GM12865 (cell line): ENCODE results near the gene CACNG4.

Experiments
- DNase-seq: peaks from one replicate; pipeline ENCODE4 v3.0.0; 2010; ENCODE audit warnings: low read depth
- H3K4me3 ChIP-seq: 2 replicates; pipeline ENCODE4 v1.5.1; 2011; ENCODE audit warnings: mild to moderate bottlenecking, low read depth, low read length, control low read depth
- CTCF ChIP-seq: IDR thresholded peaks from 2 replicates; pipeline ENCODE4 v1.5.1; 2011; ENCODE audit warnings: low read length, control low read depth, low read depth, inconsistent platforms; ENCODE audit not compliant: insufficient read depth; ENCODE audit errors: missing control alignments

The CACNG4 gene

GRCh38 chr17:67067571-67068482, 103.3 kb downstream of the CACNG4 start:
- TF ChIP-seq CTCF, result no peak
- H3K4me3 ChIP-seq, result no peak overlapping the region
- no peak for DNase-seq

- no peak overlapping the region for H3K4me3 ChIP-seq
- no peak for TF ChIP-seq CTCF
- DNase-seq, result no peak
Observed at GRCh38 chr17:67068999-67069398, 104.5 kb downstream of the CACNG4 start.

- no peak for TF ChIP-seq CTCF
- H3K4me3 ChIP-seq, result no peak overlapping the region
- DNase-seq, result no peak
Observed at GRCh38 chr17:67069603-67070136, 105.2 kb downstream of the CACNG4 start.

- no peak for TF ChIP-seq CTCF
- no peak for DNase-seq
- no peak overlapping the region for H3K4me3 ChIP-seq
Observed at GRCh38 chr17:67071595-67071994, 107.1 kb downstream of the CACNG4 start.

GRCh38 chr17:67072885-67073284, 108.4 kb downstream of the CACNG4 start:
- no peak overlapping the region for H3K4me3 ChIP-seq
- DNase-seq, result no peak
- no peak for TF ChIP-seq CTCF

- no peak for DNase-seq
- TF ChIP-seq CTCF, result no peak
- no peak overlapping the region for H3K4me3 ChIP-seq
Observed at GRCh38 chr17:67074781-67075180, 110.3 kb downstream of the CACNG4 start.
